ENCODE measurements around the gene NHLRC3.
"Not testable (repeated sequence)": the region's sequence is repeated elsewhere in the genome, so short reads cannot be mapped to it uniquely, and the experiment has no call there.

The NHLRC3 gene

GRCh38 chr13:39048806-39049205, 10.6 kb downstream of the NHLRC3 start:
- DNase-seq: no peak

GRCh38 chr13:39049274-39049673, 11.0 kb downstream of the NHLRC3 start:
- DNase-seq: no peak

GRCh38 chr13:39051157-39051556, 12.9 kb downstream of the NHLRC3 start:
- DNase-seq: peak; percentile 12

- no peak for DNase-seq
Observed at GRCh38 chr13:39052944-39053343, 14.7 kb downstream of the NHLRC3 start.

GRCh38 chr13:39054112-39054511, 15.9 kb downstream of the NHLRC3 start:
- no peak for DNase-seq

GRCh38 chr13:39056018-39056417, 17.8 kb downstream of the NHLRC3 start:
- DNase-seq: no peak

GRCh38 chr13:39058040-39058439, 19.8 kb downstream of the NHLRC3 start:
- no peak for DNase-seq

GRCh38 chr13:39062004-39062403, 23.7 kb downstream of the NHLRC3 start:
- no peak for DNase-seq

GRCh38 chr13:39072842-39073241, 34.6 kb downstream of the NHLRC3 start:
- DNase-seq: no peak

- DNase-seq: no peak
Observed at GRCh38 chr13:39073983-39074382, 35.7 kb downstream of the NHLRC3 start.

GRCh38 chr13:39086251-39086945, 48.1 kb downstream of the NHLRC3 start:
- not testable (repeated sequence) for DNase-seq

GRCh38 chr13:39091586-39091985, 53.3 kb downstream of the NHLRC3 start:
- DNase-seq: no peak

GRCh38 chr13:39095500-39095899, 57.2 kb downstream of the NHLRC3 start:
- DNase-seq: no peak

- no peak for DNase-seq
Observed at GRCh38 chr13:39099231-39099630, 61.0 kb downstream of the NHLRC3 start.

Data from GDM1 (cell line).